Upper lobe of right lung (tissue), 1 donor: Measurements from ENCODE around the gene FLOT2. TPM values are rescaled to one million over a fixed set of nuclear protein-coding genes. Genes with fewer than 3 reads are reported as not detected.

ENCODE experiments used
- ATAC-seq: fragments of 200-7000 bp; cut with Tn5 transposase; one replicate; pipeline ENCODE4 v1.9.1; 2020; ENCODE audit warnings: mild to moderate bottlenecking, moderate library complexity
- DNase-seq: peaks from one replicate; pipeline ENCODE4 v3.0.0-alpha.2; 2020
- H3K27ac ChIP-seq: fragments of 200-600 bp; one replicate; pipeline ENCODE4 v1.8.0; 2022
- H3K27me3 ChIP-seq: fragments of 200-600 bp; one replicate; pipeline ENCODE4 v1.8.0; 2022; ENCODE audit warnings: mild to moderate bottlenecking
- H3K36me3 ChIP-seq: fragments of 200-600 bp; one replicate; pipeline ENCODE4 v1.8.0; 2022
- H3K4me1 ChIP-seq: fragments of 200-600 bp; one replicate; pipeline ENCODE4 v1.8.0; 2022
- H3K4me3 ChIP-seq: fragments of 200-600 bp; one replicate; pipeline ENCODE4 v1.8.0; 2022; ENCODE audit warnings: mild to moderate bottlenecking
- H3K9me3 ChIP-seq: fragments of 200-600 bp; one replicate; pipeline ENCODE4 v1.8.0; 2022
- CTCF ChIP-seq: fragments of 200-600 bp; IDR thresholded peaks from one replicate; pipeline ENCODE4 v1.8.0; 2022; ENCODE audit warnings: antibody characterized with exemption
- intact Hi-C: fragments of 100-400 bp; cut with DNase I; formaldehyde crosslinking; loops from one replicate; pipeline ENCODE4 v1.11.0; 2022
- total RNA-seq: library from RNA; stranded (reverse); fragmentation: NEBNext Ultra II Directional; extraction: Animal tissue kit (Norgen Biotek cat#: 25700); gene quantifications from one replicate; pipeline ENCODE4 v1.2.1, GENCODE V29; 2021
- donor health status: DM: no; HTN: yes; CAD: no; lungs with severe emphysema.

The FLOT2 gene
- total RNA-seq, 1 donor from 2014 or later, result 157 TPM

GRCh38 chr17:28862561-28862960, 35.0 kb downstream of the FLOT2 start:
- no peak for TF ChIP-seq CTCF

GRCh38 chr17:28861393-28862203, 35.9 kb downstream of the FLOT2 start:
- Histone ChIP-seq H3K9me3 (no peaks in the 10 kb centered on the region), H3K4me1 (no peaks in the 10 kb centered on the region), H3K4me3 (no peak overlapping the region), H3K27ac (no peak overlapping the region), H3K27me3 (no peaks in the 10 kb centered on the region), H3K36me3 (peaks cover 48% of the 10 kb centered on the region)
- intact Hi-C loops, result no loop called here
- no peak for TF ChIP-seq CTCF
- ATAC-seq (no peak), DNase-seq (no peak)

More at GRCh38 chr17:28862561-28862960, 35.0 kb downstream of the FLOT2 start:
- intact Hi-C loops, result no loop called here
- Histone ChIP-seq H3K4me3 (no peak overlapping the region), H3K36me3 (peaks cover 40% of the 10 kb centered on the region), H3K9me3 (no peaks in the 10 kb centered on the region), H3K27me3 (no peaks in the 10 kb centered on the region), H3K4me1 (no peaks in the 10 kb centered on the region), H3K27ac (no peak overlapping the region)
- ATAC-seq, result no peak
- no peak for DNase-seq

GRCh38 chr17:28860363-28860808, 37.1 kb downstream of the FLOT2 start:
- TF ChIP-seq CTCF, result no peak
- no peaks in the 10 kb centered on the region for H3K9me3 ChIP-seq
- peaks cover 48% of the 10 kb centered on the region for H3K36me3 ChIP-seq
- H3K4me1 ChIP-seq, result peaks cover 5% of the 10 kb centered on the region
- H3K27ac ChIP-seq, result no peak overlapping the region
- H3K4me3 ChIP-seq, result no peak overlapping the region
- DNase-seq (no peak), ATAC-seq (no peak)
- H3K27me3 ChIP-seq, result no peaks in the 10 kb centered on the region
- intact Hi-C loops, result no loop called here

- DNase-seq (no peak), ATAC-seq (no peak)
- intact Hi-C loops, result no loop called here
- TF ChIP-seq CTCF, result no peak
- peaks cover 10% of the 10 kb centered on the region for H3K4me1 ChIP-seq
- no peak overlapping the region for H3K27ac ChIP-seq
- H3K4me3 ChIP-seq, result no peak overlapping the region
- no peaks in the 10 kb centered on the region for H3K27me3 ChIP-seq
- H3K36me3 ChIP-seq, result peaks cover 48% of the 10 kb centered on the region
- H3K9me3 ChIP-seq, result no peaks in the 10 kb centered on the region
Measured at GRCh38 chr17:28858801-28859355, 38.7 kb downstream of the FLOT2 start.

- ATAC-seq (no peak), DNase-seq (no peak)
- Histone ChIP-seq H3K4me3 (no peak overlapping the region), H3K9me3 (no peaks in the 10 kb centered on the region), H3K27ac (no peak overlapping the region), H3K27me3 (no peaks in the 10 kb centered on the region), H3K36me3 (peaks cover 48% of the 10 kb centered on the region), H3K4me1 (peaks cover 10% of the 10 kb centered on the region)
- no peak for TF ChIP-seq CTCF
- intact Hi-C loops, result no loop called here
Measured at GRCh38 chr17:28857905-28858800, 39.4 kb downstream of the FLOT2 start.
